Measurements from ENCODE around the gene DLGAP1. TPM values are rescaled to one million over a fixed set of nuclear protein-coding genes. Genes with fewer than 3 reads are reported as not detected.

DLGAP1 gene
- total and polyA plus RNA-seq, 2 of the 8 experiments (the other 6 are each of a cell fraction or from before 2014, with no cell fraction given), result 11.8 to 16.9 TPM

- TF ChIP-seq CHD7 (IDR thresholded peaks at IDR 0.05; ENCODE audit: insufficient replicate concordance, low read length) (peak; percentile 96), MAX (IDR thresholded peaks at IDR 0.05) (0 out of 2 replicates have a peak, but pooled peaks have one; percentile 23), TBP (IDR thresholded peaks at IDR 0.05; ENCODE audit: low read depth, low read length) (peak; percentile 53; the same call in 1 of the 2 replicates), E2F6 (IDR thresholded peaks at IDR 0.05) (0 out of 2 replicates have a peak, but pooled peaks have one; percentile 18), NANOG (IDR thresholded peaks at IDR 0.05; ENCODE audit: insufficient read depth, low read depth, low read length, poor library complexity, severe bottlenecking) (peak; percentile 39), POLR2A (IDR thresholded peaks at IDR 0.05; ENCODE audit: control extremely low read depth in 1 of 2, low read depth in 2 of 2, low read length in 2 of 2) (0 out of 3 replicates have a peak, but pooled peaks of 1 of the 2 experiments have one; percentile 26), POU5F1 (IDR thresholded peaks at IDR 0.05; ENCODE audit: low read depth, low read length) (0 out of 2 replicates have a peak, but pooled peaks have one; percentile 21), SP1 (IDR thresholded peaks at IDR 0.05; ENCODE audit: low read depth, low read length) (0 out of 2 replicates have a peak, but pooled peaks have one; percentile 49)
These were observed 39.7 kb upstream of the DLGAP1 start (continued) for GRCh38 chr18:4494703-4495284.
